Transverse colon (tissue), 4 donors: ENCODE measurements around the gene LGALS7.

ENCODE experiments used
- CTCF ChIP-seq, 5 experiments: fragments of 200-600 bp in 3 of 5; fragments of 450-650 bp in 2 of 5; sonication (generic) in 3 of 5; IDR thresholded peaks; 1 replicate in 2 of 5; 2 replicates in 3 of 5; pipeline ENCODE4 v1.5.1; 2016 to 2017; ENCODE audit warnings: antibody characterized with exemption in 5 of 5, inconsistent platforms in 3 of 5, mild to moderate bottlenecking in 2 of 5, moderate library complexity in 1 of 5
- EP300 ChIP-seq: sonication (generic); formaldehyde crosslinking; IDR thresholded peaks from one replicate; pipeline ENCODE4 v1.6.1; 2017; ENCODE audit warnings: antibody characterized with exemption, low read depth
- POLR2A ChIP-seq: fragments of 450-650 bp; IDR thresholded peaks from one replicate; pipeline ENCODE4 v1.6.1; 2016; ENCODE audit warnings: antibody characterized with exemption, mild to moderate bottlenecking, moderate library complexity
- POLR2AphosphoS5 ChIP-seq, 3 donors: sonication (generic); formaldehyde crosslinking; IDR thresholded peaks; one replicate each; pipeline ENCODE4 v1.6.1; 2016; ENCODE audit warnings: antibody characterized with exemption in 3 of 3

GRCh38 chr19:38731654-38732301, 41.5 kb downstream of the LGALS7 start:
- peak in 2 of 3 donors; percentile 32 to 78 for TF ChIP-seq POLR2AphosphoS5 (IDR thresholded peaks at IDR 0.05)
- TF ChIP-seq CTCF (IDR thresholded peaks at IDR 0.05): no peak
- TF ChIP-seq POLR2A: no peak
- TF ChIP-seq EP300: no peak
